Spleen (tissue), 11 donors: ENCODE results near the gene IVNS1ABP. TPM values are rescaled to one million over a fixed set of nuclear protein-coding genes. Genes with fewer than 3 reads are reported as not detected.

ENCODE experiments used
- DNase-seq: peaks from one replicate; pipeline ENCODE4 v3.0.0-alpha.2; 2020
- H3K27ac ChIP-seq, 8 donors: fragments of 200-600 bp; sonication (generic) in 7 of 8; 1 replicate in 4 of 8; 2 replicates in 4 of 8; pipeline versions ENCODE4 v1.5.0 to v1.8.0; 2016 to 2021; ENCODE audit warnings: inconsistent platforms in 4 of 8, mild to moderate bottlenecking in 4 of 8, moderate library complexity in 1 of 8
- H3K27me3 ChIP-seq, 7 donors: fragments of 200-600 bp; sonication (generic) in 6 of 7; replicated peaks in 1 of 7; 1 replicate in 4 of 7; 2 replicates in 3 of 7; pipeline versions ENCODE4 v1.5.0 to v1.8.0; 2016 to 2021; ENCODE audit warnings: inconsistent platforms in 3 of 7, mild to moderate bottlenecking in 1 of 7
- H3K36me3 ChIP-seq, 6 donors: fragments of 200-600 bp; sonication (generic) in 5 of 6; 1 replicate in 4 of 6; 2 replicates in 2 of 6; pipeline versions ENCODE4 v1.5.0 to v1.8.0; 2016 to 2021; ENCODE audit warnings: inconsistent platforms in 2 of 6
- H3K4me1 ChIP-seq, 6 donors: fragments of 200-600 bp; sonication (generic) in 5 of 6; 1 replicate in 3 of 6; 2 replicates in 3 of 6; pipeline versions ENCODE4 v1.5.0 to v1.8.0; 2016 to 2021; ENCODE audit warnings: inconsistent platforms in 3 of 6
- H3K4me3 ChIP-seq, 8 donors: fragments of 200-600 bp; sonication (generic) in 7 of 8; 1 replicate in 4 of 8; 2 replicates in 4 of 8; pipeline versions ENCODE4 v1.5.0 to v1.8.0; 2016 to 2021; ENCODE audit warnings: inconsistent platforms in 4 of 8, mild to moderate bottlenecking in 4 of 8, moderate library complexity in 2 of 8
- H3K9me3 ChIP-seq, 8 donors: fragments of 200-600 bp; sonication (generic) in 7 of 8; 1 replicate in 4 of 8; 2 replicates in 4 of 8; pipeline versions ENCODE4 v1.5.0 to v1.8.0; 2016 to 2021; ENCODE audit warnings: inconsistent platforms in 4 of 8
- CTCF ChIP-seq, 11 experiments: fragments of 200-600 bp in 7 of 11; fragments of 450-650 bp in 4 of 11; sonication (generic) in 4 of 11; IDR thresholded peaks in 8 of 11; conservative IDR thresholded peaks in 3 of 11; 1 replicate in 7 of 11; 2 replicates in 4 of 11; pipeline versions ENCODE4 v1.4.0 to v1.8.0; 2016 to 2021; ENCODE audit warnings: antibody characterized with exemption in 11 of 11, inconsistent platforms in 4 of 11, mild to moderate bottlenecking in 1 of 11
- POLR2A ChIP-seq, 3 donors: fragments of 450-650 bp; IDR thresholded peaks; one replicate each; pipeline ENCODE4 v1.5.1; 2017; ENCODE audit warnings: antibody characterized with exemption in 3 of 3, mild to moderate bottlenecking in 1 of 3
- POLR2AphosphoS5 ChIP-seq, 3 donors: sonication (generic); formaldehyde crosslinking; IDR thresholded peaks; one replicate each; pipeline ENCODE4 v1.5.1; 2017; ENCODE audit warnings: antibody characterized with exemption in 3 of 3
- WGBS, 5 donors: extraction: QIAGEN DNeasy Blood & Tissue Kit in 3 of 5; methylation state at CpG; one replicate each; pipeline versions ENCODE4 v1.1.5 to v1.1.7; 2013 to 2018; 5-methylcytosine and 5-hydroxymethylcytosine counted together
- intact Hi-C: fragments of 100-400 bp; cut with DNase I; formaldehyde crosslinking; loops from one replicate; pipeline ENCODE4 v1.15.0; 2023; ENCODE audit warnings: low total_unique reads
- polyA plus RNA-seq, 3 donors: library from polyadenylated mRNA; stranded (reverse); fragments of 200-250 nt; gene quantifications; one replicate each; pipeline ENCODE4 v1.2.1, GENCODE V29; 2013
- total RNA-seq, 7 donors: library from RNA; depleted of rRNA in 3 of 7; stranded (reverse); fragments of >200 nt in 3 of 7; fragmentation: NEBNext Ultra II Directional in 4 of 7; extraction: Animal tissue kit (Norgen Biotek cat#: 25700) in 4 of 7; gene quantifications; one replicate each; pipeline versions ENCODE4 v1.1.0 to v1.2.1, GENCODE V29; 2016 to 2021
- donor health status: healthy with polysubstance abuse.
- donor health status: DM: no; HTN: no; CAD: no; lungs with moderate emphysema.
- donor health status: DM: no; HTN: no; CAD: no.
- donor health status: Bipolar disorder and iron deficiency.
- donor health status: healthy.
- donor health status: DM: no; HTN: no; CAD: no.
- donor health status: DM: yes; HTN: yes; CAD: no.

IVNS1ABP gene
- total and polyA plus RNA-seq, 10 donors = 29.5 to 148 (median 107) TPM

- H3K27me3 ChIP-seq = no peaks in the 10 kb centered on the region
- 78 to 87% (median 80%) methylated on average over 2 of the region's 2 CpGs for WGBS, 5 donors
These were observed 34.9 kb upstream of the IVNS1ABP start for GRCh38 chr1:185351734-185352466.

GRCh38 chr1:185350027-185350442 lies 33.0 kb upstream of the IVNS1ABP start:
- TF ChIP-seq POLR2A (IDR thresholded peaks at IDR 0.05) = no peak
- no peak for TF ChIP-seq CTCF (IDR thresholded peaks at IDR 0.05 in 8 of 11, conservative IDR thresholded peaks at IDR 0.05 in 3 of 11)
- no peak for TF ChIP-seq POLR2AphosphoS5 (IDR thresholded peaks at IDR 0.05)
- 69 to 92% (median 87%) methylated on average over 2 of the region's 2 CpGs for WGBS, 5 donors

More at GRCh38 chr1:185351734-185352466, 34.9 kb upstream of the IVNS1ABP start:
- Histone ChIP-seq H3K27ac (no peak overlapping the region), H3K4me3 (no peak overlapping the region), H3K4me1 (peaks cover 0 to 6% (median 1%) of the 10 kb centered on the region in 6 donors), H3K36me3 (no peaks in the 10 kb centered on the region), H3K9me3 (no peaks in the 10 kb centered on the region)
- no peak for TF ChIP-seq POLR2AphosphoS5 (IDR thresholded peaks at IDR 0.05)
- TF ChIP-seq POLR2A (IDR thresholded peaks at IDR 0.05) = no peak
- TF ChIP-seq CTCF (IDR thresholded peaks at IDR 0.05 in 8 of 11, conservative IDR thresholded peaks at IDR 0.05 in 3 of 11) = no peak
- no peak for DNase-seq
- intact Hi-C loops = no loop called here

GRCh38 chr1:185349556-185349955 lies 32.5 kb upstream of the IVNS1ABP start:
- no peaks in the 10 kb centered on the region for H3K9me3 ChIP-seq
- intact Hi-C loops = no loop called here
- WGBS, 5 donors = 91 to 97% (median 96%) methylated on average over 2 of the region's 2 CpGs

More at GRCh38 chr1:185350027-185350442, 33.0 kb upstream of the IVNS1ABP start:
- no peak overlapping the region for H3K4me3 ChIP-seq
- DNase-seq = no peak
- H3K4me1 ChIP-seq = peaks cover 0 to 24% (median 13%) of the 10 kb centered on the region in 6 donors
- no peak overlapping the region for H3K27ac ChIP-seq
- intact Hi-C loops = no loop called here
- no peaks in the 10 kb centered on the region for H3K27me3 ChIP-seq
- H3K36me3 ChIP-seq = no peaks in the 10 kb centered on the region
- H3K9me3 ChIP-seq = no peaks in the 10 kb centered on the region

More at GRCh38 chr1:185349556-185349955, 32.5 kb upstream of the IVNS1ABP start:
- no peaks in the 10 kb centered on the region for H3K36me3 ChIP-seq
- TF ChIP-seq CTCF (IDR thresholded peaks at IDR 0.05 in 8 of 11, conservative IDR thresholded peaks at IDR 0.05 in 3 of 11) (no peak), POLR2A (IDR thresholded peaks at IDR 0.05) (no peak), POLR2AphosphoS5 (IDR thresholded peaks at IDR 0.05) (no peak)
- H3K27ac ChIP-seq = no peak overlapping the region
- H3K4me1 ChIP-seq = peaks cover 0 to 24% (median 13%) of the 10 kb centered on the region in 6 donors
- H3K27me3 ChIP-seq = no peaks in the 10 kb centered on the region
- no peak for DNase-seq
- H3K4me3 ChIP-seq = no peak overlapping the region
